NOMO-1 treated with DMSO at 0.1 percent for 48 hours (cell line): ENCODE measurements around the gene CHST3.
"Not testable (repeated sequence)": the region's sequence is repeated elsewhere in the genome, so short reads cannot be mapped to it uniquely, and the experiment has no call there.

Experiments used
- DNase-seq: peaks from one replicate; lab custom pipeline; 2025; ENCODE audit not compliant: unreplicated experiment; lab: John Stamatoyannopoulos, UW

Gene CHST3

GRCh38 chr10:71972746-71973695 is 8.8 kb downstream of the CHST3 start:
- no peak for DNase-seq

GRCh38 chr10:71973777-71974488 is 9.7 kb downstream of the CHST3 start:
- no peak for DNase-seq

- no peak for DNase-seq
Observed at GRCh38 chr10:71974489-71975021, 10.4 kb downstream of the CHST3 start.

GRCh38 chr10:71975087-71975870 is 11.1 kb downstream of the CHST3 start:
- DNase-seq = no peak

- DNase-seq = no peak
Observed at GRCh38 chr10:71975871-71976725, 11.9 kb downstream of the CHST3 start.

- not testable (repeated sequence) for DNase-seq
Observed at GRCh38 chr10:71977614-71977903, 13.4 kb downstream of the CHST3 start.

GRCh38 chr10:71978476-71978875 is 14.3 kb downstream of the CHST3 start:
- DNase-seq = no peak

- no peak for DNase-seq
Observed at GRCh38 chr10:71978988-71979691, 14.9 kb downstream of the CHST3 start.

- no peak for DNase-seq
Observed at GRCh38 chr10:71979692-71980062, 15.5 kb downstream of the CHST3 start.

GRCh38 chr10:71980181-71981014 is 16.2 kb downstream of the CHST3 start:
- no peak for DNase-seq

GRCh38 chr10:71981015-71981875 is 17.1 kb downstream of the CHST3 start:
- DNase-seq = no peak

GRCh38 chr10:71981876-71982230 is 17.7 kb downstream of the CHST3 start:
- no peak for DNase-seq

- DNase-seq = no peak
Observed at GRCh38 chr10:71982269-71983178, 18.3 kb downstream of the CHST3 start.

GRCh38 chr10:71984126-71984808 is 20.1 kb downstream of the CHST3 start:
- DNase-seq = no peak

- no peak for DNase-seq
Observed at GRCh38 chr10:71984809-71985388, 20.7 kb downstream of the CHST3 start.
